LoVo (cell line): ENCODE results near the gene ZBED2.
"Not testable (repeated sequence)": the region's sequence is repeated elsewhere in the genome, so short reads cannot be mapped to it uniquely, and the experiment has no call there.

Experiments
- DNase-seq: peaks from one replicate; pipeline ENCODE4 v3.0.0-alpha.2; 2016; ENCODE audit warnings: low spot score

Gene ZBED2, protein sequence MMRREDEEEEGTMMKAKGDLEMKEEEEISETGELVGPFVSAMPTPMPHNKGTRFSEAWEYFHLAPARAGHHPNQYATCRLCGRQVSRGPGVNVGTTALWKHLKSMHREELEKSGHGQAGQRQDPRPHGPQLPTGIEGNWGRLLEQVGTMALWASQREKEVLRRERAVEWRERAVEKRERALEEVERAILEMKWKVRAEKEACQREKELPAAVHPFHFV

DNA sequence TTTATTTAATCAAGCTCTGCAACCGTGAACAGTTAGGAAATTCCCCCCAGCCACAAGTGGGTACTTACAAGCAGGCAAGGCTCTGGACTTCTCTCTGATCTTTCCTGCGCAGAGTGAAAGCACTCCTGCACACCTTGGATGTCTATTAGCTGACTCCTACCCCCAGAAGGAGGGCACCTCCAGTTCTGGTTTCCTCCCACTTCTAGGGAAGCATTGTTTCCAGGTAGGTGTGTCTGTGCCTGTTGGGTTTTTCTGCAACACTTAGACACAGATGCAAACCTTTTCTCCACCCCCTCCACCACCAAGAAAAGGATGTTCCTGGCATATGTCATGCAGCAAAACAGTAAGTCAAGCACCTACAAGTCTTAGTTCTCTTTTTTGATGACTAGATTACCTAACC, at the start of gene ZBED2:
Gene ZBED2 (minus strand): TSS at position 115 of the 400 bp plus-strand sequence. CDS start 1,145 bp downstream, outside the sequence.
- DNase-seq, result no peak

DNA sequence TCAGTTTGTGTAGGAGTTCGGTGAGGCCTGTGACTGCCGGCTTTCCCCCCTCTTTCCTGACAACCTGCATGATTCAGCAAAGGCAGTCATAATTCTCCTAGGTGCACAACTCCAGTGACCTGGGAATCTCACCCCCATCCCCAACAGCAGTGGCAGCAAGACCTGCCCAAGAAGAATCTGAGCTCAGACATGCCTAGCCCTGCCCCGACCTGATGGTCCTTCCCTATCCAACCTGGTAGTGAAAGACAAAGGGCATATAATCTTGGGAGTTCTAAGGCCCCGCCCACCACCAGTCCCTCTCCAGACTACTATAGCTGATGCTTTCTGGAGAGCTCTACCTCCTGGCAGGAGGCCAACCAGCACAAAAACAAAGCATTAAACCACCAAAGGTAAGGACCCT, 44.2 kb upstream of the ZBED2 start:
- no peak for DNase-seq

DNA sequence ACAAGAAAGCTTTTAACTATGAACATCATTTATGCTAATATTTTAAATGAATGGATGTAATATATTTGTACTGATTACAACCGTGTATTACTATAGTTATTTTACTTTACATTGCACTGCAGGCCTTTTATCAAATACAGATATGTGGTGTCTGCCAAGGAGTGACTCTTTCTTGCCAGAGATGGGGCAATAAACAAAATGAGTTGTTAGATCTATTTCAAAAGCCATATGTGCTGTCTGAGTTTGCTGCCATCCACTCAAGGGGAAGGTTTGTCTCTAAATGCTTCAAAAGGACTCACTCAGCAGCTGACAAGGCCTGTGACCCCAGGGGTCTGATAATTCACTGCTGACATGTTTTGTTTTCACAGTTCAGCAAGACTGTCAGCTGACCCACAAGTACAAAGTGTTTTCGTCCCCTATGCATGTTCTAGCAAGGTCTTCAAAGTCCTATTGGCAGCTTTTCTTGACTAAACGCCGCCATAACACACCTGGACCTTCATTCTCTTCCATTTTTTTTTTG, 41.3 kb upstream of the ZBED2 start:
- no peak for DNase-seq

DNA sequence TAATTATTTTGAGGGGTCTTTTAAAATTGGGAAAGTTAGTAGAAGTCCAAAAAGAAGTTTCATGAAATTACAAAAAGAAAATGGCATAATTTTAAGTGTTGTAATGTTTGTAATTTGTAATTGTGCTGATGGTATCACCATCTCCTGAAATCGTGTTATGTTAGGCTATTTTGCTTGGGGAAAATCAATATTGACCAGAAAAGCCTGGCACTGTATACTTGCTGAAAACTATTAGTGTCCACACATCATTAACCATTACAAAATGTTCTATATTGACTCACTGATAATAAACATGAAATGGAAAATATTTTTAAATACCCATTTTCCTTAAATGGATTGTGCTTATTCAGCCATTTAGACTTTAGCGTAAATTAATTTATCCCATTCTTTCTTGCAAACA, 40.3 kb upstream of the ZBED2 start:
- no peak for DNase-seq

DNA sequence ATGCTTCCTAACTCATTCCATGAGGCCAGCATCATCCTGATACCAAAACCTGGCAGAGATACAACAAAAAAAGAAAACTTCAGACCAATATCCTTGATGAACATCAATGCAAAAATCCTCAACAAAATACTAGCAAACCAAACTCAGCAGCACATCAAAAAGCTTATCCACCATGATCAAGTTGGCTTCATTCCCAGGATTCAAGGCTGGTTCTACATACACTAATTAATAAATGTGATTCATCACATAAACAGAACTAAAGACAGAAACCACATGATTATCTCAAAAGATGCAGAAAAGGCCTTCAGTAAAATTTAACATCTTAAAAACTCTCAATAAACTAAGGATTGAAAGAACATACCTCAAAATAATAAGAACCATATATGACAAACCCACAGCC, 35.5 kb upstream of the ZBED2 start:
- not testable (repeated sequence) for DNase-seq

DNA sequence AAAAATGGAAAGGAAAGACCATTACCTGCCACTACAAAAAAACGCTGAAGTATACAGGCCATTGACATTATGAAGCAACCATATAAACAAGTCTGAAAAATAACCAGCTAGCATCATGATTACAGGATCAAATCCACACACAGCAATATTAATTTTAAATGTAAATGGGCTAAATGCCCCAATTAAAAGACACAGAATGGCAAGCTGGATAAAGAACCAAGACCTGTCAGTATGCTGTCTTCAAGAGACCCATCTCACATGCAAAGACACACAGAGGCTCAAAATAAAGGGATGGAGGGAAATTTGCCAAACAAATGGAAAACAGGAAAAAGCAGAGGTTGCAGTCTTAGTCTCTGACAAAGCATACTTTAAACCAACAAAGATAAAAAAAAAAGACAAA, 33.9 kb upstream of the ZBED2 start:
- DNase-seq, result not testable (repeated sequence)

DNA sequence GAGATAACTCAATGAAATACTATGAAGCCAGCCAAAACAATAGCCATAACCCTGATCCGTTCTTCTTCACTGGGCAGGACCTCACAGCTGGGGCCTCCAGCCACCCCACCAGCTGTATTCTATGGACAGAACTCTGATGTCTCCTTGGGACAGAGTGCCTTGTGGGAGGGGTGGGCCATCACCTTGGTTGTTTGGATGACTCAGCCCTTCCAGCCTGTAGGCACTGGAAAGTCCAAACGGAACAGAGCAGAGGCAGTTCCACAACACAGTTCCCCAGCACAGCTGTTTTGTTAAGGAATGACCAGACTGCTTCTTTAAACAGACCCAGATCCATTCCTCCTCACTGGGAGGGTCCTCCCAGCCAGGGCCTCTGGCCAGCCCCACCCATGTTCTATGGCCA, 31.9 kb upstream of the ZBED2 start:
- no peak for DNase-seq

DNA sequence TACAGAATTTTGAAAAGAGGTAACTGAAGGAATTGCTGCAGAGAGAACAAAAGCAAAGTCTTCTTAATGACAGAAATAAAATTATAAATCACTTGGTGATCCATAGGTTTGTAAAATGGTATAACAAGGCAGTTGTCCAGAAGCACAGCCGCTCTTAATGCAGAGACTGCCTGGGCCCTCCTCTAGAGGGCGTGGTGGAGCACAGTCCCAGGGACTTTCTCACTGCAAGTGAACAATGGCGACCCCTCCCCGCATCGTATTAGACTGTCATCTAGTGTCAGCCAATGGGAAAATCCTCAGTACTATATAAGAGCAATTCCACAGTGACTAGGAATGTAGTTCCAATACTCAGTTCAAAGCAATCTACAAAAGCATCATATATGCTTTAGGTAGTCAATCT, 26.4 kb upstream of the ZBED2 start:
- no peak for DNase-seq

DNA sequence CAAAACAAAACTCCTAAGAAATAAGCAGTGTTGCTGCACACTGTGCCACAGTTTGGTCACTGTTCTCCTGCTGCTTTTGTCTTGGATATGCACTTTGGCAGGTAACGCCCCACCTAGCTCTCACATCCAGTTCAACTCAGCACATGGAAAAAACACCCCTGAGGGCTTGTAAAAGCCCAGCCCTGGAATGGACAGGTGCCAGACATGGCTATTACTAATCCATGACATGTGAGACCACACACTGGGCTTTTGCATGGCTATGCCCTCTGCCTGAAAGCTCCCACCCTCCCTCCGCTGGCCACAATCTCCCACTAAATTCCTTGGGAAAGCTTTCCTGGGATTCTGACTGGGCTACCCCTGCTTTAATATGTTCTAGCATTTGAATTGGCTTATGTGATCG, 24.7 kb upstream of the ZBED2 start:
- DNase-seq, result peak; percentile 40

DNA sequence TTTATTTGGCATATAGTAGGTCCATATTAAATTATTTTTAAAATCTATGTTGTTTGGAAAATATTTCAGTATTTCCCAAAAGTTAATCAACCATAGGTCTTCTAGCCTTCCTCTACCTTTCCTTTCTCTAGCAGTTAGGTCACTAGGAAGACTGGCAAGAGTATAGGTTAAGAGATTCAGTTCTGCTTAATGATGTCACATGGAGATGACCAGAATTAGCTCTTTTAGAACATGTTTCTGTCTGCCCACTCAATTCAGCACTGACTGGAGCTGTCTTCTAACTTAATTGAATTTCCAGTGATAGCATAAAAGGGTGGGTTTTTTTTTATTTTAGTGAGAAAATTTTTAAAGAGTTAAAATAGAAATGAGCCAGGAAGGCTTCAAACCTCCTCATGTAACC, 23.8 kb upstream of the ZBED2 start:
- DNase-seq, result no peak

DNA sequence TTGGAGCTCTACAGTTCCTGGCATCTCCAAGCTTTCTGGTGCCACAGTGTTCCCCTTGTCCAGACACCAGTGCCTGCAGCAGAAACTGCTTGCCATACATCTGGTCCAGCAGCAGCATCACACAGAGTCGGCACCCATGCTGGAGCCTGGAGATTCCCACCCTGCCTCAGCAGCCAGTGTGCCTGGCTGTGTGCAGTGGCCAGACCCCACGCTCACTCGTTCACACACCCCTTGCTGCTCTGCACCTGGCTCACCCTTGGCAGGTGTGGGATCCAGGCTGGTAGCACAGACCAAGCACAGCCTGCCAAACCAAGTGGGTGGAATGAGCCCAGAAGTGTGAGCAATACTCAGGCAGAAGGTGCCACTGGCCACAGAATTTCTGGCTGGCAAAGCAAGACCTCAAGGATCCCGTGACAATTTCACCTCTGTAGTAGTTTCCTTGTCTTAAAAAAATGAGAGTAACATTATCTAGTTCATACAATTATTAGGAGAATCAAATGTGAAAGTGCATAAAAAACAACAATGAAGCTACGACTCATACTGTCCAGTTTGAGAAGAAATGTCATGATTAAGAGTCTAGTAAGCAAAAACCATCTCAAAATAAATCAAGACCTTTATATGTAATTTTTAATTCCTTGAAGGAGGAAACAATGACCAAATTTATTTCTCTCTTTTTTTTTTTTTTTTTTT, 22.9 kb upstream of the ZBED2 start:
- DNase-seq, result no peak

DNA sequence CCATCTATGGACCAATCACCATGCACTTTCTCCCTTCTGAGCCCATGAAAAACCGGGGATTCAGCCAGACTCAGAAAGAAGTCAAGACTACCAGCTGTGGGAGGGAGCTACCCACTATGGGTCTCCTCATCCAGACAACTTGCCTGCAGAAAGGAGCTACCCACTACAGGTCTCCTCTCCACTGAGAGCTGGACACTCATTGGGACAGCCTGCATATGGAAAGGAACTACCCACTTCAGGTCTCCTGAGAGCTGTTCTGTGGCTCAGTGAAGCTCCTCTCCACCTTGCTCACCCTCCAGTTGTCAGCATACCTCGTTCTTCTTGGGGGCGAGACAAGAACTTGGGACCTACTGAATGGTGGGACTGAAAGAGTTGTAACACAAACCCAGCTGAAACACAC, 22.3 kb upstream of the ZBED2 start:
- DNase-seq, result no peak

DNA sequence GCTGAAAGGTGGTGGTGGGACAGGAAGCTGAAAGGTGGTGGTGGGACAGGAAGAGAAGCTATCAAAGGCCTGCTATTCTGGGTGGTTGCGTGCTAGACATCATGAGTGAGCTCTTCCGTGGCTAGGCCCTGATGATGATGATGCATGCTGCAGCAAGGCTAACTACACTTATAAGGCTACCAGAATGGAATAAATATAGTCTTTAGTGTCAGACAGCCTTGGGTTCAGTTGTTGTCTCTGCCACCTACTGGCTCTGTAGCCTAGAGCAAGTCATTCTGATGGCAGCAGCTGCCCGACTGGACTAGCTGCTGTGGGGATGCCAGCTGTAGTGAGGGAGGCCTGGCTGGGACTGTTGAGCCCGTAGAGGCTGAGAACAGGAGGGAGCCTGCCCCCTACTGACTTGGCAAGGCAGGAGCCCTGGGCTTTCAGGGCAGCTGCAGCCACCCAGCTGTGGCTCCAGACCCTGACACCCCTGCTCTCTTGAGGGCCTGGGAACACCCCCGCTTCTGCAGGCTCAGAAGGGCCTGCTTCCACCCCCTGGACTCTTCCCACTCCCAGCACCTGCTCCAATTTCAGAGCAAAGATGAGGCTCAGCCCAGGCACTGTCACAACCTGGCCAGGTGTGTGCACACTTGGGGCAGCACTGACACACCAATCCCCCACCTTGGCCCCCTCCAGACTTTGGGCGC, 21.4 kb upstream of the ZBED2 start:
- no peak for DNase-seq

DNA sequence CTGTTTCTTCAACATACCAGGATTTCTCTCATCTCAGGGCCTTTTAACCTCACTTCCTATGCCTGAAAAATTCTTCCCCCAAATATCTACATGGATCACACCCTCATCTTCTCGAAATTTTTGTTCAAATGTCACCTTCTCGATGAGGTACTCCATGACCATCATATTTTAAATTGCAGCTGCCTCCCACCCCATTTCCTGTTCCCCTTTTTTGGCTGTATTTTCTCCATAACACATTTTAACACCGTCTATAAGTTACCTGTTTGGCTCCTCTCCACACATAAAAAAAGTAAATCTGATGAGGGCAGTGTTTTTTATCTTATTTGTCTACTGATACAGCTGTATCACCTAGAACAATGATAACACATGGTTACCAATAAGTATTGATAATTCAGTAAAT, 20.7 kb upstream of the ZBED2 start:
- no peak for DNase-seq

DNA sequence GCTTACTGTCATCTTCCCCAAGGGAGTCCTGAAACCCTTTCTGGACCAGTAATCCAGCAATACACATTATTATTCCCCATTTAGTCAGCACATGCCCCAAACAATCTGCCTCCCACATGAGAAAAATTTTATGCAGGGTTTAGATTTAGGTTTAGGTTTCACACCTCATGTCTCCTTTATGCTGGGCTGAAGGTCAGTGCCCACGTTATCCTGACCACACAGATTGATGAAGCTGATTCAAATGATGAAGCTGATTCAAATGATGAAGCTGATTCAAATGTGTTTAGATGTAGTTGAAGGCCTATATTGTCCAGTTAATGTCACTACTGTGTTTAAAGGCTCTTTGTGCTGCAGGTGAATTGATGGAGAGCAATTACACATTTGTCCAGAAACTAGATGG, 18.1 kb upstream of the ZBED2 start:
- DNase-seq, result no peak

DNA sequence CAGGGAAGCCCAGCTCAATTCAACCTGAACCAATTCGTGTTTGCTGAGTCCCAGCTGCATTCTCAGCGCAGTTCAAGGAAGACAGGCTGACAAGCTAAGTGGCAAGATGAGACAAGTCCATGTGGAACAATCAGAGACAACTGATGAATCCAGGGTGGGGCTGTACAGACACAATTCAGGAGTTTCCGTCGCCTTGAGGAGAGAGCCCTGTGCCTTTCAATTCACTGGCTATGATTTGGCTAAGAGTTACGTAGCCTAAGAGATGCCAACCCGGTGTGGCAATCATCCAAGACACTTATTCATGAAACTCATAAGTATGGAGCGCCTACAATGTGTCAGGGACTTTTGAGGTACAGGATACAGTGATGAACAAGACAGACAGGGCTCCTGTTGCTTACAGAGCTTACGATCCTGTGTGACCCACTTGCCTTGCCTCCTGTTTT, 15.5 kb upstream of the ZBED2 start:
- peak; percentile 50 for DNase-seq

DNA sequence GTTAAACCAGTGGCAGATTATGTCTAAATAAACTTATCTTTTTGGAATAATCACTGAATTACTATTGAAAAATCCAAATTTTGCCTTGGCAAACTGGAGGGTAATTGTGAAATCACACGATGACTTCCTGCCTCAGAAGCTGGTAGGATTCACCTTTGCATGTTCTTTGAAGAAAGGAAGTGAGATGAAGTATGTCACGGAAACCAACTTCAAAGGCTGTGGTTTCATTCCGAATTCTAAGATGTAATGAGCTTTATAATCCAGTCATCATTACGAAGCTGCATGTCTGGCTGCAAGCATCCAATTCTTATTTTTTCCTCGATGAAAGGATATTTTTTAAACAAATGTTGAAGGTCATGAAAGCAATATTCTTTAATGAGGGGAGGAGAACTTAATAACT, 15.0 kb upstream of the ZBED2 start:
- peak; percentile 37 for DNase-seq

DNA sequence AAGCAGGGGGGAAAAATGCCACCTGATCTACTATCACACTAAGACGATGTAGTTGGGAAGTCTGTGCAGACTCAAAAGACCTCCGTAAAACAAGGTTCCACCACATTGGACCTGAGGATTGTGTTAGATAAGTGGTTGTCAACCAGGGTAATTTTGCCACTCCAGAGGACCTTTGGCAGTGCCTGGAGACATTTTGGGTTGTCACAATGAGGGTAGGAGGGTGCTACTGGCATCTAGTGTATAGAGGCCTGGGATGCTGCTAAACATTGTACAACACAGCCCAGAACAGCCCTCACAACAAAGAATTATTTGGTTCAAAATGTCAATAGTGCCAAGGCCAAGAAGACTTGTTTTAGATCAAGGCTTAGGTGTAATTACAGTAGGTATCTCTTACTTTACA, 14.6 kb upstream of the ZBED2 start:
- DNase-seq, result no peak

DNA sequence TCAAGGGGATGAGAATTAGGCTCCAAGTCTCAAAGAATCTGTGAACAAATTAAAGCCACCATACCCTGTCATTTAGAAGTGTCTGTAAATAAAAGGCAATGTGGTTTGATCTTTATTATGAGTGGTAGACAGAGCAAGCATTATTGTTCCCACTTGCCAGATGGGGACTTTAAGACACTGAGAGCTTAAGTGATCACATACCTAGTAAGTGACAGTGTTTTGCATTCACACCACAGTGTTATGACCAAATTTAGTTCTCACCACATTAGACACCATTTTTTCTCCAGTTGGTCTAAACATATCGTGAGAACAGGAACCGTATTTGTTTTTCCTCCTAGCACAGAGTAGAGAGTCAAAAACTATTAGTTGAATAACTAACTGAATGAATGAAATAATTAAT, 13.2 kb upstream of the ZBED2 start:
- no peak for DNase-seq

DNA sequence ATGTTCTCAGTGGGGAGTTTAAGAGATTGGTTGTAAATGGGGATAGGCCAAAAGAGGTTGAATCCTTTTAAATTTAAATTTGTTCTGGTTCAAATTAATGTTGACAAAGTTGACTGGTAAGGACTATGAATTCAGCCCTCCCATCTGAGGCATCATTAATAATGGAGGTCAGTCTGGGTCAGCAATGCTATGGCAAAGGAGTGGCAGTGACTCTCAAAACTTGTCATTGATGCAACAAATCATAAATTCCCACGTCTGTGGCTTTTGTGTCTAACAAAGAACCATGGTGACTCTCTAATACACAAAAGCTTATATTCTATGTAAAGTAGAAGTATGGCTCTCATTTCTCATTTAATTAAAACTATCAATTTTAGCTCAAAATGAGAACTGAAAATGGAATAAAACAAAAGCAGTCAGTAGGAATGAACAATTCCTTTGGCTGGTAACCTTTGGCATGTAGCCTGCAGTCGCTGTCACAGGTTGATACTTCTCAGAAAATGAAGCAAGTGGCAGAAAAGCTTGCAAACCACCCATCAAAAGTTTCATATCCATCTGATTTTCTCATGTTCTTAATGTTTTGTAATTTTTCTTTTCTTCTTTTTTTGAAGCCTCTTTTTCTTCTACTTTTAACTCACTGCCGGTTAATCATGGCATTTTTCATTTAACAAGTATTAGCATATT, 12.2 kb upstream of the ZBED2 start:
- DNase-seq, result no peak

DNA sequence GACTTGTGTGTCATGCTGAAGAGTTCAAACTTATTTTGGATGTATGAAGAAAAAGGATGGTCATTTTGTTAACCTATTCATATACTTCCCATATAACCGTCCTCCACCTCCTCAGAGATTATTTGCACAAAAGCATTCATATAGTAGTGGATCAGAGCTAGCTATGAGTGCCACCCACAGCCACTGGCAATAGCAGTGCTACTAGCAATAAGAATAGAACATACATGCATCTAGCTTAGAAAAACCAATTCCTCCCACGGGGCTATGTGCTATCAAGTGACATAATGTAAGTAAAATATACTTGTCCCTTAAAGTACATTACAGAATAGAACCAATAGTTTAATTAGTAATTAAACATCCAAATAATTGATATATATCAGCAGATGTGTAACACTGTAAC, 10.3 kb upstream of the ZBED2 start:
- DNase-seq, result no peak

DNA sequence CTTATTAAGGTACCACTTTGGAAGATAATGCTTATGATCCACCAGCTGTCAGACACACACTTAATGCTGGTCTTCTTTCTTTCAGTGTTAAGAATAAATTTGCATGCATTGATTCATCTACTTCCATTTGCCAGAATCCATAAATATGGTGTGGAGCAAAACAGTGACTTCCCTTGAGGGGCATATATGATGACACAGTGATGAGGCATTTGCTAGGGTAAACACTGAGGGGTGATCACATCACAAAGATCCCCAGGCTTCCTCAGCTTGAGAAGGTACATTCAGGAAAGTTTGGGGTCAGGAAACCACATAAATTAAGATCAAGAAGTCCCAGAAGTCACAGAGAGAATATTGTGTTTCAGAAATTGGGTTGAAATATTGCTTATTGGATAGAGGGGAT, 9.9 kb upstream of the ZBED2 start:
- no peak for DNase-seq

DNA sequence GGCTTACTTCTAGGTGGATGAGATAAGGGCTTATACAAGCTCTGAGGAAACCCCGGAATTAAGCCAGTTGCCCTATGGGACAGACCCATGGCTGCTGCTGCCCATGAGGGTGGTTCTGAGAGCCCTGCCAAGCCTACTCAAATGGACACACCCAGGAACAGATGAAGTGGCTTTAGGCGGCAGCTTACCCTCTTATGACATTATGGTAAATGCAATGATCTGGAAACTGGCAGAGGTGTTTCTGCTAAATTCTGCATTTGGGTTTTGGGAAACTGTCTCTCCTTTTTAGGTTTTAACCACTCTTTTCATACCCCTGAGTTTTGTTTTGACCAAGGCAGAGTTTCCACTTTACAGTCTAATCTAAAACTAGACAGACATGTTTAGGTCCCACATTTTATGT, 9.0 kb upstream of the ZBED2 start:
- no peak for DNase-seq
